ENCODE data around the gene RXFP2.

The RXFP2 gene

GRCh38 chr13:31765138-31765785, 25.9 kb downstream of the RXFP2 start:
- no peak for TF ChIP-seq CTCF (IDR thresholded peaks at IDR 0.05; ENCODE audit: low read depth, low read length)
- no peak overlapping the region for H3K4me3 ChIP-seq (ENCODE audit: low read depth, low read length)

GRCh38 chr13:31767175-31767900, 28.0 kb downstream of the RXFP2 start:
- TF ChIP-seq CTCF (IDR thresholded peaks at IDR 0.05; ENCODE audit: low read depth, low read length): no peak
- H3K4me3 ChIP-seq (ENCODE audit: low read depth, low read length): no peak overlapping the region

GRCh38 chr13:31768351-31768750, 29.0 kb downstream of the RXFP2 start:
- no peak for TF ChIP-seq CTCF (IDR thresholded peaks at IDR 0.05; ENCODE audit: low read depth, low read length)
- no peak overlapping the region for H3K4me3 ChIP-seq (ENCODE audit: low read depth, low read length)

- H3K4me3 ChIP-seq (ENCODE audit: low read depth, low read length): no peak overlapping the region
- no peak for TF ChIP-seq CTCF (IDR thresholded peaks at IDR 0.05; ENCODE audit: low read depth, low read length)
Measured at GRCh38 chr13:31769575-31769974, 30.2 kb downstream of the RXFP2 start.

- TF ChIP-seq CTCF (IDR thresholded peaks at IDR 0.05; ENCODE audit: low read depth, low read length): no peak
- H3K4me3 ChIP-seq (ENCODE audit: low read depth, low read length): no peak overlapping the region
Measured at GRCh38 chr13:31772231-31772630, 32.9 kb downstream of the RXFP2 start.

- H3K4me3 ChIP-seq (ENCODE audit: low read depth, low read length): peak overlapping the region; percentile 41
Measured at GRCh38 chr13:31773538-31773937, 34.2 kb downstream of the RXFP2 start.

More at GRCh38 chr13:31773538-31773937, 34.2 kb downstream of the RXFP2 start:
- TF ChIP-seq CTCF (IDR thresholded peaks at IDR 0.05; ENCODE audit: low read depth, low read length): no peak

Measured in WI38 (cell line).